H9 (cell line): ENCODE measurements around the gene CACTIN. TPM values are rescaled to one million over a fixed set of nuclear protein-coding genes. Genes with fewer than 3 reads are reported as not detected.

ENCODE experiments used
- DNase-seq: peaks from one replicate; pipeline ENCODE4 v3.0.0-alpha.2; 2017
- H2AFZ ChIP-seq: one replicate; pipeline ENCODE4 v1.6.1; 2013; ENCODE audit warnings: mild to moderate bottlenecking, low read length, control low read depth, moderate library complexity
- H2AK5ac ChIP-seq: 2 replicates; pipeline ENCODE4 v1.6.1; 2013; ENCODE audit warnings: low read length, control low read depth, mixed read lengths; ENCODE audit not compliant: insufficient read length
- H2BK120ac ChIP-seq: one replicate; pipeline ENCODE4 v1.6.1; 2013; ENCODE audit warnings: low read depth, mild to moderate bottlenecking, low read length, control low read depth, inconsistent platforms; ENCODE audit not compliant: poor library complexity, severe bottlenecking
- H2BK12ac ChIP-seq: 2 replicates; pipeline ENCODE4 v1.6.1; 2013; ENCODE audit warnings: low read length, control low read depth, mixed read lengths, low read depth; ENCODE audit not compliant: insufficient read length
- H2BK15ac ChIP-seq: 2 replicates; pipeline ENCODE4 v1.6.1; 2013; ENCODE audit warnings: low read depth, low read length, control low read depth
- H2BK20ac ChIP-seq: one replicate; pipeline ENCODE4 v1.6.1; 2013; ENCODE audit warnings: low read depth, mild to moderate bottlenecking, low read length, control low read depth, inconsistent platforms; ENCODE audit not compliant: poor library complexity, severe bottlenecking
- H2BK5ac ChIP-seq: 2 replicates; pipeline ENCODE4 v1.6.1; 2013; ENCODE audit warnings: low read length, control low read depth, mixed read lengths; ENCODE audit not compliant: insufficient read length
- H3K14ac ChIP-seq: 2 replicates; pipeline ENCODE4 v1.6.1; 2013; ENCODE audit warnings: low read length, control low read depth; ENCODE audit not compliant: insufficient read depth
- H3K18ac ChIP-seq: 2 replicates; pipeline ENCODE4 v1.6.1; 2013; ENCODE audit warnings: low read depth, mild to moderate bottlenecking, mixed read lengths, low read length, control low read depth; ENCODE audit not compliant: insufficient read length
- H3K23ac ChIP-seq: 2 replicates; pipeline ENCODE4 v1.6.1; 2013; ENCODE audit warnings: low read length, control low read depth, mixed read lengths, low read depth; ENCODE audit not compliant: insufficient read length
- H3K23me2 ChIP-seq: 2 replicates; pipeline ENCODE4 v1.6.1; 2013; ENCODE audit warnings: low read depth, mild to moderate bottlenecking, mixed read lengths, low read length, control low read depth; ENCODE audit not compliant: insufficient read length, poor library complexity, severe bottlenecking
- H3K27ac ChIP-seq: 2 replicates; pipeline ENCODE4 v1.5.1; 2013; ENCODE audit warnings: low read length, control low read depth, mixed read lengths, low read depth; ENCODE audit not compliant: insufficient read length
- H3K27me3 ChIP-seq: 2 replicates; pipeline ENCODE4 v1.6.1; 2013; ENCODE audit warnings: low read length, control low read depth, inconsistent platforms; ENCODE audit not compliant: insufficient read depth
- H3K4ac ChIP-seq: 2 replicates; pipeline ENCODE4 v1.6.1; 2013; ENCODE audit warnings: low read depth, mild to moderate bottlenecking, control low read depth, inconsistent platforms, low read length, moderate library complexity
- H3K4me1 ChIP-seq: 2 replicates; pipeline ENCODE4 v1.6.1; 2013; ENCODE audit warnings: low read length, control low read depth, inconsistent platforms; ENCODE audit not compliant: insufficient read depth
- H3K4me2 ChIP-seq: 2 replicates; pipeline ENCODE4 v1.6.1; 2013; ENCODE audit warnings: low read length, control low read depth, mixed read lengths; ENCODE audit not compliant: insufficient read length, insufficient read depth
- H3K56ac ChIP-seq: 2 replicates; pipeline ENCODE4 v1.6.1; 2013; ENCODE audit warnings: low read depth, mild to moderate bottlenecking, mixed read lengths, low read length, control low read depth; ENCODE audit not compliant: insufficient read length
- H3K79me1 ChIP-seq: 2 replicates; pipeline ENCODE4 v1.6.1; 2013; ENCODE audit warnings: low read depth, mild to moderate bottlenecking, moderate library complexity, low read length, control low read depth, inconsistent platforms; ENCODE audit not compliant: insufficient read depth, poor library complexity, severe bottlenecking
- H3K79me2 ChIP-seq: 2 replicates; pipeline ENCODE4 v1.6.1; 2013; ENCODE audit warnings: low read length, control low read depth, inconsistent platforms; ENCODE audit not compliant: insufficient read depth
- H3K9ac ChIP-seq: 2 replicates; pipeline ENCODE4 v1.6.1; 2013; ENCODE audit warnings: low read length, control low read depth, mixed read lengths; ENCODE audit not compliant: insufficient read length; ENCODE audit errors: extremely low read depth
- H3K9me3 ChIP-seq: one replicate; pipeline ENCODE4 v1.6.1; 2013; ENCODE audit warnings: low read depth, low read length, inconsistent platforms; ENCODE audit not compliant: control insufficient read depth
- H3T11ph ChIP-seq: one replicate; pipeline ENCODE4 v1.6.1; 2013; ENCODE audit warnings: mild to moderate bottlenecking, low read length, control low read depth, inconsistent platforms
- H4K20me1 ChIP-seq: one replicate; pipeline ENCODE4 v1.6.1; 2013; ENCODE audit not compliant: control insufficient read depth, insufficient read length, insufficient read depth
- H4K5ac ChIP-seq: 2 replicates; pipeline ENCODE4 v1.6.1; 2013; ENCODE audit warnings: low read depth, mild to moderate bottlenecking, mixed read lengths, low read length, control low read depth; ENCODE audit not compliant: insufficient read length
- H4K8ac ChIP-seq: replicated peaks from 2 replicates; pipeline ENCODE4 v1.6.1; 2013; ENCODE audit warnings: low read length, control low read depth, mixed read lengths, low read depth; ENCODE audit not compliant: insufficient read length
- H4K91ac ChIP-seq: 2 replicates; pipeline ENCODE4 v1.6.1; 2013; ENCODE audit warnings: low read depth, mild to moderate bottlenecking, moderate library complexity, mixed read lengths, low read length, control low read depth; ENCODE audit not compliant: insufficient read length
- H3K27ac Mint-ChIP-seq, 3 experiments: 2 replicates in 2 of 3; 3 replicates in 1 of 3; pipeline ENCODE4 v1.8.0; 2020 to 2021; ENCODE audit warnings: mixed read lengths in 3 of 3, mild to moderate bottlenecking in 1 of 3, moderate library complexity in 1 of 3
- H3K27me3 Mint-ChIP-seq: 2 replicates; pipeline ENCODE4 v1.8.0; 2021; ENCODE audit warnings: low read depth, mild to moderate bottlenecking, moderate library complexity, mixed read lengths
- H3K36me3 Mint-ChIP-seq, 3 experiments: 2 replicates in 2 of 3; 3 replicates in 1 of 3; pipeline ENCODE4 v1.8.0; 2020 to 2021; ENCODE audit warnings: low read depth in 3 of 3, mixed read lengths in 3 of 3; ENCODE audit not compliant: insufficient read depth in 1 of 3
- H3K4me1 Mint-ChIP-seq, 2 experiments: 2 replicates each; pipeline ENCODE4 v1.8.0; 2020; ENCODE audit warnings: mixed read lengths in 2 of 2
- H3K4me3 Mint-ChIP-seq, 2 experiments: 2 replicates in 1 of 2; 3 replicates in 1 of 2; pipeline ENCODE4 v1.8.0; 2020 to 2021; ENCODE audit warnings: mild to moderate bottlenecking in 2 of 2, mixed read lengths in 2 of 2, moderate library complexity in 1 of 2
- H3K9me3 Mint-ChIP-seq, 2 experiments: 2 replicates in 1 of 2; 3 replicates in 1 of 2; pipeline ENCODE4 v1.8.0; 2020; ENCODE audit warnings: mild to moderate bottlenecking in 2 of 2, mixed read lengths in 2 of 2, moderate library complexity in 1 of 2
- WGBS: extraction: QIAGEN DNeasy Blood & Tissue Kit; methylation state at CpG from one replicate; pipeline ENCODE4 v1.1.7; 2013; ENCODE audit warnings: missing lambda C conversion rate, low lambda C conversion rate, mixed read lengths; ENCODE audit not compliant: insufficient read length; ENCODE audit errors: extremely low coverage; 5-methylcytosine and 5-hydroxymethylcytosine counted together
- total RNA-seq: library from RNA; stranded (reverse); gene quantifications from 2 replicates; pipeline ENCODE4 v1.2.1, GENCODE V29; 2021
- TF ChIP-seq, protein P1 (sequence below): fragments of 200-600 bp; sonication (generic); conservative IDR thresholded peaks from 3 replicates; pipeline ENCODE4 v1.8.0; 2021; ENCODE audit warnings: antibody characterized with exemption, mild to moderate bottlenecking

CACTIN gene
- total RNA-seq, 1 experiment from 2014 or later, result 37.3 TPM

DNA sequence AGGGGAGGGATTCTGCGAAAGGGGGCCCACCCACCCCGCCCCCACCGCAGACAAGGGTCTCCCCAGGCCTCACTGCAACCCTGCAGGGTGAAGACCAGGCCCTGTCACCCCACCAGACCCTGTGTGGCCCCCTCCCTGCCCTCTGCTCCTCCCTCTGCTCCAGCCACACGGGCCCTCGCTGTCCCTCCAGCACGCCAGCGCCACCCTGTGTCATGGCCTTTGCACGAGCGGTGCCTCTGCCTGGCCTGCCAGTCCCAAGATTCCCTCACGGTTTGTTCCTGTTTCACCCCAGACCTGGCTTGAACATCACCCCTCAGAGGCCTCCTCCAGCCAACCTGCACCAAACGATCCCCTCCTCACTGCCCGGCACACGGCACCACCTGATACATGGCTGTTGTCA, 46.4 kb upstream of the CACTIN start:
- Histone ChIP-seq H3K14ac (no peak overlapping the region), H3K4me2 (no peak overlapping the region), H3K79me1 (peaks cover 4% of the 10 kb centered on the region), H3K4ac (no peak overlapping the region), H3K27me3 (no peaks in the 10 kb centered on the region), H3K23ac (no peak overlapping the region), H3K9me3 (no peaks in the 10 kb centered on the region), H3K27ac (no peak overlapping the region), H3K4me1 (no peaks in the 10 kb centered on the region; the same call in 1 of the 2 replicates), H2BK5ac (no peak overlapping the region), H2AK5ac (no peak overlapping the region), H3K79me2 (no peaks in the 10 kb centered on the region), H3K23me2 (no peaks in the 10 kb centered on the region), H2BK15ac (no peak overlapping the region), H2BK20ac (no peak overlapping the region), H4K20me1 (peaks cover 4% of the 10 kb centered on the region), H2AFZ (no peak overlapping the region), H4K5ac (no peak overlapping the region), H3K56ac (no peak overlapping the region), H4K8ac (no peak overlapping the region), H3K18ac (no peak overlapping the region), H4K91ac (no peak overlapping the region), H3K9ac (no peak overlapping the region), H2BK120ac (no peak overlapping the region), H3T11ph (no peak overlapping the region), H2BK12ac (no peak overlapping the region)
- no CpG with 5 or more reads among the region's 13 CpGs for WGBS
- peak overlapping the region; percentile 78 to 98 (median 91); a peak in 3 of 7 replicates for H3K27ac Mint-ChIP-seq
- no peaks in the 10 kb centered on the region; a peak in 2 of 7 replicates for H3K36me3 Mint-ChIP-seq
- no peaks in the 10 kb centered on the region for H3K27me3 Mint-ChIP-seq
- no peak for DNase-seq
- no peak overlapping the region for H3K4me3 Mint-ChIP-seq
- TF ChIP-seq, protein P1, sequence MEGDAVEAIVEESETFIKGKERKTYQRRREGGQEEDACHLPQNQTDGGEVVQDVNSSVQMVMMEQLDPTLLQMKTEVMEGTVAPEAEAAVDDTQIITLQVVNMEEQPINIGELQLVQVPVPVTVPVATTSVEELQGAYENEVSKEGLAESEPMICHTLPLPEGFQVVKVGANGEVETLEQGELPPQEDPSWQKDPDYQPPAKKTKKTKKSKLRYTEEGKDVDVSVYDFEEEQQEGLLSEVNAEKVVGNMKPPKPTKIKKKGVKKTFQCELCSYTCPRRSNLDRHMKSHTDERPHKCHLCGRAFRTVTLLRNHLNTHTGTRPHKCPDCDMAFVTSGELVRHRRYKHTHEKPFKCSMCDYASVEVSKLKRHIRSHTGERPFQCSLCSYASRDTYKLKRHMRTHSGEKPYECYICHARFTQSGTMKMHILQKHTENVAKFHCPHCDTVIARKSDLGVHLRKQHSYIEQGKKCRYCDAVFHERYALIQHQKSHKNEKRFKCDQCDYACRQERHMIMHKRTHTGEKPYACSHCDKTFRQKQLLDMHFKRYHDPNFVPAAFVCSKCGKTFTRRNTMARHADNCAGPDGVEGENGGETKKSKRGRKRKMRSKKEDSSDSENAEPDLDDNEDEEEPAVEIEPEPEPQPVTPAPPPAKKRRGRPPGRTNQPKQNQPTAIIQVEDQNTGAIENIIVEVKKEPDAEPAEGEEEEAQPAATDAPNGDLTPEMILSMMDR, result 0 out of 3 replicates have a peak, but pooled peaks have one; percentile 20
- H3K4me1 Mint-ChIP-seq, result peaks cover 16 to 26% of the 10 kb centered on the region in 2 experiments
- H3K9me3 Mint-ChIP-seq, result no peaks in the 10 kb centered on the region
